ENCODE measurements around the gene AGPAT3. TPM values are rescaled to one million over a fixed set of nuclear protein-coding genes. Genes with fewer than 3 reads are reported as not detected.
A peak's percentile ranks its signal among the peaks of the same experiment; 100 is the strongest.

AGPAT3 gene
- total RNA-seq, 1 experiment from 2014 or later: 58.3 TPM

- Mint-ChIP-seq H3K9me3 (ENCODE audit: unreplicated experiment) (no peaks in the 10 kb centered on the region), H3K4me1 (ENCODE audit: insufficient read depth, unreplicated experiment) (peaks cover 15% of the 10 kb centered on the region), H3K27me3 (ENCODE audit: insufficient read depth, unreplicated experiment) (peaks cover 6% of the 10 kb centered on the region), H3K36me3 (ENCODE audit: insufficient read depth, unreplicated experiment) (no peaks in the 10 kb centered on the region), H3K27ac (ENCODE audit: low read depth, unreplicated experiment) (no peak overlapping the region), H3K4me3 (ENCODE audit: unreplicated experiment) (no peak overlapping the region)
- intact Hi-C loops (cut with micrococcal nuclease): no loop called here
- peak; percentile 53 for DNase-seq (ENCODE audit: unreplicated experiment)
- TF ChIP-seq CTCF (IDR thresholded peaks at IDR 0.05; ENCODE audit: unreplicated experiment): no peak
- no TSS peak for BruUV-seq (replicated peaks)
- ChIA-PET CTCF (interaction anchor here (0.5 to 1.2 kb wide), 5 partner anchors 35 to 191 kb away, joined by 3 to 7 read pairs (median 4); partner anchors contain the start of gene RRP1), POLR2A (interaction anchor here (1.2 kb wide), 1 partner anchor 12 kb away, joined by 5 read pairs; no protein-coding TSS in a partner anchor)
Measured at GRCh38 chr21:43824333-43825241, 40.4 kb upstream of the AGPAT3 start.

GRCh38 chr21:43825242-43825935, 39.6 kb upstream of the AGPAT3 start:
- Mint-ChIP-seq H3K4me1 (ENCODE audit: insufficient read depth, unreplicated experiment) (peaks cover 15% of the 10 kb centered on the region), H3K27ac (ENCODE audit: low read depth, unreplicated experiment) (no peak overlapping the region), H3K27me3 (ENCODE audit: insufficient read depth, unreplicated experiment) (peaks cover 14% of the 10 kb centered on the region), H3K9me3 (ENCODE audit: unreplicated experiment) (no peaks in the 10 kb centered on the region), H3K36me3 (ENCODE audit: insufficient read depth, unreplicated experiment) (no peaks in the 10 kb centered on the region), H3K4me3 (ENCODE audit: unreplicated experiment) (no peak overlapping the region)
- CTCF ChIA-PET: interaction anchor here (0.8 to 1.1 kb wide), 2 partner anchors 67 to 151 kb away, joined by 3 to 4 read pairs; no protein-coding TSS in a partner anchor
- TF ChIP-seq CTCF (IDR thresholded peaks at IDR 0.05; ENCODE audit: unreplicated experiment): no peak
- no TSS peak for BruUV-seq (replicated peaks)
- POLR2A ChIA-PET: interaction anchor here (1.3 kb wide), 1 partner anchor 39 kb away, joined by 3 read pairs; no protein-coding TSS in a partner anchor
- DNase-seq (ENCODE audit: unreplicated experiment): no peak
- intact Hi-C loops (cut with micrococcal nuclease): no loop called here

- Mint-ChIP-seq H3K36me3 (ENCODE audit: insufficient read depth, unreplicated experiment) (no peaks in the 10 kb centered on the region), H3K4me3 (ENCODE audit: unreplicated experiment) (no peak overlapping the region), H3K4me1 (ENCODE audit: insufficient read depth, unreplicated experiment) (peaks cover 15% of the 10 kb centered on the region), H3K27ac (ENCODE audit: low read depth, unreplicated experiment) (no peak overlapping the region), H3K27me3 (ENCODE audit: insufficient read depth, unreplicated experiment) (peaks cover 20% of the 10 kb centered on the region), H3K9me3 (ENCODE audit: unreplicated experiment) (no peaks in the 10 kb centered on the region)
- CTCF ChIA-PET: interaction anchor here (0.6 to 1.1 kb wide), 3 partner anchors 15 to 151 kb away, joined by 3 to 4 read pairs (median 3); no protein-coding TSS in a partner anchor
- peak; percentile 25 for TF ChIP-seq CTCF (IDR thresholded peaks at IDR 0.05; ENCODE audit: unreplicated experiment)
- DNase-seq (ENCODE audit: unreplicated experiment): no peak
- intact Hi-C loops (cut with micrococcal nuclease): no loop called here
- POLR2A ChIA-PET: interaction anchor here (0.5 to 1.7 kb wide), 3 partner anchors 23 to 940 kb away, joined by 3 to 4 read pairs (median 4); no protein-coding TSS in a partner anchor
- BruUV-seq (replicated peaks): no TSS peak
Measured at GRCh38 chr21:43825936-43826622, 38.9 kb upstream of the AGPAT3 start.

All from MCF 10A (cell line).